Osteoblast (primary cell): ENCODE measurements around the gene ATP1B3. TPM values are rescaled to one million over a fixed set of nuclear protein-coding genes. Genes with fewer than 3 reads are reported as not detected.
A peak's percentile ranks its signal among the peaks of the same experiment; 100 is the strongest.

Experiments
- DNase-seq: peaks from one replicate; pipeline ENCODE4 v3.0.0; 2011; ENCODE audit warnings: low spot score, mixed read lengths; ENCODE audit not compliant: insufficient read length; ENCODE audit errors: missing footprints
- H2AFZ ChIP-seq: 2 replicates; pipeline ENCODE4 v1.6.0; 2011; ENCODE audit warnings: mild to moderate bottlenecking, low read length
- H3K27ac ChIP-seq: 2 replicates; pipeline ENCODE4 v1.5.1; 2011; ENCODE audit warnings: mild to moderate bottlenecking, low read depth, low read length, moderate library complexity
- H3K27me3 ChIP-seq: 2 replicates; pipeline ENCODE4 v1.6.0; 2012; ENCODE audit warnings: mild to moderate bottlenecking, control low read depth, inconsistent platforms, low read length, moderate library complexity; ENCODE audit not compliant: insufficient read depth
- H3K36me3 ChIP-seq: 2 replicates; pipeline ENCODE4 v1.5.1; 2011; ENCODE audit warnings: mild to moderate bottlenecking, low read length, control low read depth, moderate library complexity; ENCODE audit not compliant: insufficient read depth
- H3K4me1 ChIP-seq: 2 replicates; pipeline ENCODE4 v1.5.1; 2011; ENCODE audit warnings: mild to moderate bottlenecking, low read length, control low read depth, moderate library complexity; ENCODE audit not compliant: insufficient read depth
- H3K4me2 ChIP-seq: 2 replicates; pipeline ENCODE4 v1.6.0; 2011; ENCODE audit warnings: mild to moderate bottlenecking, low read length; ENCODE audit not compliant: insufficient read depth
- H3K4me3 ChIP-seq: fragments of 200-600 bp; sonication (generic); 3 replicates; pipeline ENCODE4 v1.5.1; 2012; ENCODE audit warnings: mild to moderate bottlenecking, low read length, inconsistent platforms; ENCODE audit not compliant: insufficient read depth
- H3K79me2 ChIP-seq: 2 replicates; pipeline ENCODE4 v1.6.0; 2012; ENCODE audit warnings: mild to moderate bottlenecking, low read length, control low read depth, inconsistent platforms; ENCODE audit not compliant: insufficient read depth
- H3K9me3 ChIP-seq: 2 replicates; pipeline ENCODE4 v1.5.1; 2011; ENCODE audit warnings: low read depth, low read length, control low read depth
- H4K20me1 ChIP-seq: 2 replicates; pipeline ENCODE4 v1.6.0; 2012; ENCODE audit warnings: mild to moderate bottlenecking, low read length, control low read depth; ENCODE audit not compliant: insufficient read depth
- total RNA-seq: library from RNA; depleted of rRNA; stranded (reverse); fragments of >200 nt; gene quantifications from 2 replicates; pipeline ENCODE4 v1.2.3, GENCODE V29; 2012
- TF ChIP-seq, protein P1 (sequence below): IDR thresholded peaks from 2 replicates; pipeline ENCODE4 v1.5.1; 2011; ENCODE audit warnings: mild to moderate bottlenecking, low read depth, low read length, moderate library complexity; ENCODE audit errors: extremely low read depth

Gene ATP1B3
- total RNA-seq, 1 donor = 37.3 TPM

- TF ChIP-seq, protein P1, sequence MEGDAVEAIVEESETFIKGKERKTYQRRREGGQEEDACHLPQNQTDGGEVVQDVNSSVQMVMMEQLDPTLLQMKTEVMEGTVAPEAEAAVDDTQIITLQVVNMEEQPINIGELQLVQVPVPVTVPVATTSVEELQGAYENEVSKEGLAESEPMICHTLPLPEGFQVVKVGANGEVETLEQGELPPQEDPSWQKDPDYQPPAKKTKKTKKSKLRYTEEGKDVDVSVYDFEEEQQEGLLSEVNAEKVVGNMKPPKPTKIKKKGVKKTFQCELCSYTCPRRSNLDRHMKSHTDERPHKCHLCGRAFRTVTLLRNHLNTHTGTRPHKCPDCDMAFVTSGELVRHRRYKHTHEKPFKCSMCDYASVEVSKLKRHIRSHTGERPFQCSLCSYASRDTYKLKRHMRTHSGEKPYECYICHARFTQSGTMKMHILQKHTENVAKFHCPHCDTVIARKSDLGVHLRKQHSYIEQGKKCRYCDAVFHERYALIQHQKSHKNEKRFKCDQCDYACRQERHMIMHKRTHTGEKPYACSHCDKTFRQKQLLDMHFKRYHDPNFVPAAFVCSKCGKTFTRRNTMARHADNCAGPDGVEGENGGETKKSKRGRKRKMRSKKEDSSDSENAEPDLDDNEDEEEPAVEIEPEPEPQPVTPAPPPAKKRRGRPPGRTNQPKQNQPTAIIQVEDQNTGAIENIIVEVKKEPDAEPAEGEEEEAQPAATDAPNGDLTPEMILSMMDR = peak; percentile 79
- no peaks in the 10 kb centered on the region for H3K9me3 ChIP-seq
- no peaks in the 10 kb centered on the region for H4K20me1 ChIP-seq
- DNase-seq = no peak
- H3K4me2 ChIP-seq = no peak overlapping the region
- no peaks in the 10 kb centered on the region for H3K27me3 ChIP-seq
- no peak overlapping the region for H3K27ac ChIP-seq
- H3K4me3 ChIP-seq = no peak overlapping the region
- H3K36me3 ChIP-seq = peaks cover 23% of the 10 kb centered on the region
- peaks cover 2% of the 10 kb centered on the region for H3K79me2 ChIP-seq
- H3K4me1 ChIP-seq = no peaks in the 10 kb centered on the region
- H2AFZ ChIP-seq = no peak overlapping the region
These were observed 36.8 kb downstream of the ATP1B3 start for GRCh38 chr3:141913150-141913811.

DNA sequence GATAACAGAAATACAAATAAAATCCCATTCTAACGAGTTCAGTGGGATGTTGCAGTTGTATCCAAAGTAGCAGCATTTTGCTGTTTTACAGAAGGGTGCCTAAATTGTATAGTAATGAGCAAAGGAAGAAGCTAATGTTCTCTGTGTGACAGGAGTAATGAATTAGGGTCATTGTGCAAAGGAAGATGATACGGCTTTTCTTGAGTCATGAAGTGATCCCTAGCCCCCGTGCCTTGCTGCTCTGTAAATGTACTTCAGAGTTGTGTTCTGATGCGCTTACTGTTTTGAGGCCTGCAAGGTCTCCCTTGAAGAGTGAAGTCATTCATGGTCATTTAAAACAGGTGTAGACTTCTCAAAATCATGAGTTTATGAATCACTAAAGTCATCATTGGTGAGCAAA lies 37.9 kb downstream of the ATP1B3 start:
- no peak overlapping the region for H3K27ac ChIP-seq
- TF ChIP-seq, protein P1 = no peak
- H4K20me1 ChIP-seq = no peaks in the 10 kb centered on the region
- no peak overlapping the region for H3K4me2 ChIP-seq
- no peaks in the 10 kb centered on the region for H3K9me3 ChIP-seq
- no peaks in the 10 kb centered on the region for H3K27me3 ChIP-seq
- no peak for DNase-seq
- H3K4me1 ChIP-seq = no peaks in the 10 kb centered on the region
- no peak overlapping the region for H3K4me3 ChIP-seq
- peaks cover 28% of the 10 kb centered on the region for H3K36me3 ChIP-seq
- peaks cover 2% of the 10 kb centered on the region for H3K79me2 ChIP-seq
- H2AFZ ChIP-seq = no peak overlapping the region

- H3K27ac ChIP-seq = peak overlapping the region; percentile 11
- TF ChIP-seq, protein P1 = no peak
- DNase-seq = no peak
- no peaks in the 10 kb centered on the region for H4K20me1 ChIP-seq
- peaks cover 2% of the 10 kb centered on the region for H3K79me2 ChIP-seq
- no peak overlapping the region for H2AFZ ChIP-seq
- H3K9me3 ChIP-seq = no peaks in the 10 kb centered on the region
- no peak overlapping the region for H3K4me2 ChIP-seq
- no peak overlapping the region for H3K4me3 ChIP-seq
- H3K36me3 ChIP-seq = peaks cover 28% of the 10 kb centered on the region
- H3K4me1 ChIP-seq = no peaks in the 10 kb centered on the region
- no peaks in the 10 kb centered on the region for H3K27me3 ChIP-seq
These were observed 38.6 kb downstream of the ATP1B3 start for GRCh38 chr3:141915016-141915415.

DNA sequence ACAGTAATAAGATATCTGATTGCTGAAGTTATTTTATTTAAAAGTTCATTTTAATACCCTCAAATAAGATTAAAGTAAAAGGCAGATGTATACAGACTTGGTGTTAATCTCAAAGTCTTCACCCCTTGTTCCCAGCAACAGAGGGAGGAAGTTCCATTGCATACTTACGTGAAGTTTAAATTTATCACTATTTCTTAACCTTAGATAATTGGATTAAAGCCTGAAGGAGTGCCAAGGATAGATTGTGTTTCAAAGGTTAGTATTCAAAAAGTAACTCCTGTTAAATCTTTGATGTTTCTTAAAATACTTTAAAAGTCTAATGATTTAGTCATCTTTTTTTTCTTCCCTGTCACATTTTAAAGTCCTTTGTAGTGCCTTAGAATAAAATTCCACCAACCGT lies 39.3 kb downstream of the ATP1B3 start:
- Histone ChIP-seq H3K79me2 (peaks cover 2% of the 10 kb centered on the region), H3K9me3 (no peaks in the 10 kb centered on the region), H2AFZ (no peak overlapping the region), H3K4me3 (no peak overlapping the region), H3K27ac (no peak overlapping the region), H3K4me2 (no peak overlapping the region), H3K27me3 (no peaks in the 10 kb centered on the region), H3K36me3 (peaks cover 28% of the 10 kb centered on the region), H4K20me1 (no peaks in the 10 kb centered on the region), H3K4me1 (no peaks in the 10 kb centered on the region)
- DNase-seq = no peak
- TF ChIP-seq, protein P1 = no peak
